AG09319 (cell line): ENCODE data around the gene DNAJA2.
A peak's percentile ranks its signal among the peaks of the same experiment; 100 is the strongest.

Experiments used
- DNase-seq: peaks from one replicate; pipeline ENCODE4 v3.0.0-alpha.2; 2010; ENCODE audit warnings: low read depth; ENCODE audit errors: extremely low read depth
- CTCF ChIP-seq: IDR thresholded peaks from 2 replicates; pipeline ENCODE4 v1.5.1; 2011; ENCODE audit warnings: low read depth, mild to moderate bottlenecking, inconsistent platforms, low read length, moderate library complexity

DNAJA2 gene

GRCh38 chr16:46908540-46909372, 64.7 kb downstream of the DNAJA2 start:
- peak; percentile 16 for DNase-seq
- peak; percentile 59 for TF ChIP-seq CTCF

- no peak for TF ChIP-seq CTCF
- no peak for DNase-seq
Measured at GRCh38 chr16:46907061-46907774, 66.3 kb downstream of the DNAJA2 start.

- DNase-seq, result no peak
- no peak for TF ChIP-seq CTCF
Measured at GRCh38 chr16:46906360-46907060, 67.0 kb downstream of the DNAJA2 start.
